GM13977 (cell line): ENCODE data around the gene JAML.

Experiments
- DNase-seq: peaks from one replicate; pipeline ENCODE4 v3.0.0; 2012; ENCODE audit warnings: low spot score
- in situ Hi-C: fragments of 300-500 bp; cut with MboI; formaldehyde crosslinking; loops from one replicate; pipeline ENCODE4 v1.12.0; 2022; ENCODE audit warnings: low sequenced_read_pairs, low pct_unique_long_range_greater_than_20kb, mixed read lengths, inconsistent platforms; ENCODE audit not compliant: unreplicated experiment
- TF ChIP-seq, protein P1 (sequence below): IDR thresholded peaks from 2 replicates; pipeline ENCODE4 v1.5.1; 2012; ENCODE audit warnings: mild to moderate bottlenecking, control low read depth; ENCODE audit not compliant: insufficient read depth; ENCODE audit errors: extremely low read depth, missing control alignments

JAML gene

DNA sequence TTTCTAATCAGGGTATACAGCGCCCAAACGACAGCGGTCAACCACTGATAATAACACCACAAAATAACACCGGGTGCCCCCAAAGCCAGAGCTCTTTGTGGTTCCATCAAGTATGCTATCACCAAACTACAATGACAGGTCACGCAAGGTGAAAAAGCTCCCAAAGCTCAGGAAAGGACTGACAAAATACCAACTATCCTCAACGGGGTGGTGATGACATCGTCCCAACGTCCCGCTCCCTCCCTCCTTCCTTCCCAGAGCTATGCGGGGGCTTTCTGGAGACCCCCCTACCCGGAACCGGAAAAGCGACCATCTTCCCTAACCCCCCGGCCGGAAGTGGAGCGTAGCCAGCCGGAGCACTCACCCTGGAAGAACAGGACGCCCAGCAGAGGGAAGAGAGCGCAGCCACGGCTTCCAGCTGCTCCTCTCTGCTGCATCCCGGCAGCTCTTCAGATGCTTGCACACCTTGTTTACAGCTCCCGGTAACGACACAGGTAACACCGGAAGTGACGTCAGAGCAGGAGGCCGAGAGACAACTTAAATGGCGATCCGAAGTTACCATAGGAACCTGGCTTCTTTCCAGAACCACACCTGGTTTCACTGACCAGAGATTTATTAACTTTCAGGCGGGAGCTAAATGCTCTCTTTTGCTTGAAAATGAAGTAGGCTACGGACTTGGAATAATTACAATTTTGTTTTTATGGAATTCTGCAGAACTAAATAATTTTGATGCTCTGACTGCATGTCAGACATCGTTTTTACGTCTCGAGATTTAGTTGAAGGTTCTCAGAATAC lies 27.2 kb upstream of the JAML start, which contains the start of gene MPZL3:
Gene MPZL3, minus strand, starts transcription at position 508 of the 795 bp plus-strand sequence. Its CDS starts 71 bp downstream, at position 437.
- in situ Hi-C loops = no loop called here
- peak; percentile 81 for DNase-seq
- TF ChIP-seq, protein P1, sequence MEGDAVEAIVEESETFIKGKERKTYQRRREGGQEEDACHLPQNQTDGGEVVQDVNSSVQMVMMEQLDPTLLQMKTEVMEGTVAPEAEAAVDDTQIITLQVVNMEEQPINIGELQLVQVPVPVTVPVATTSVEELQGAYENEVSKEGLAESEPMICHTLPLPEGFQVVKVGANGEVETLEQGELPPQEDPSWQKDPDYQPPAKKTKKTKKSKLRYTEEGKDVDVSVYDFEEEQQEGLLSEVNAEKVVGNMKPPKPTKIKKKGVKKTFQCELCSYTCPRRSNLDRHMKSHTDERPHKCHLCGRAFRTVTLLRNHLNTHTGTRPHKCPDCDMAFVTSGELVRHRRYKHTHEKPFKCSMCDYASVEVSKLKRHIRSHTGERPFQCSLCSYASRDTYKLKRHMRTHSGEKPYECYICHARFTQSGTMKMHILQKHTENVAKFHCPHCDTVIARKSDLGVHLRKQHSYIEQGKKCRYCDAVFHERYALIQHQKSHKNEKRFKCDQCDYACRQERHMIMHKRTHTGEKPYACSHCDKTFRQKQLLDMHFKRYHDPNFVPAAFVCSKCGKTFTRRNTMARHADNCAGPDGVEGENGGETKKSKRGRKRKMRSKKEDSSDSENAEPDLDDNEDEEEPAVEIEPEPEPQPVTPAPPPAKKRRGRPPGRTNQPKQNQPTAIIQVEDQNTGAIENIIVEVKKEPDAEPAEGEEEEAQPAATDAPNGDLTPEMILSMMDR = no peak

DNA sequence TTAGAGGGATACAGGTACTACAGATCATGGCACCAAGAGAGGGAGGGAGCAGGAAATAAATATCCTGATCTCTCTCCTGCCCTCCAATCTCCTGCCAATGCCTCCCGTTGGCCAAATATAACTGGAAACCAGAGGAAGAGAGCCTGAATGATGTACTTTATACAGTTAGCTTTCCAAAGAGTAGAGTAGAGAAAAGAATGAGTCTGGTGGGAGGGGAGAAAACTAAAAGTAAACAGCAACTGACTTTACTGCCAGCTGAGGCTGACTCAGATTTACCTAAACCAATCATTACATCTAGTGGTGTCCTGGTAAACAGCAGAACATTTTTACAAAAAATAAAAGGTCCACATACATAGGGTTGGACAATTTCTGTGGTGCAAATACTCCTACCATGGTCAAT lies 22.2 kb upstream of the JAML start:
- TF ChIP-seq, protein P1 = no peak
- no peak for DNase-seq
- in situ Hi-C loops = no loop called here

DNA sequence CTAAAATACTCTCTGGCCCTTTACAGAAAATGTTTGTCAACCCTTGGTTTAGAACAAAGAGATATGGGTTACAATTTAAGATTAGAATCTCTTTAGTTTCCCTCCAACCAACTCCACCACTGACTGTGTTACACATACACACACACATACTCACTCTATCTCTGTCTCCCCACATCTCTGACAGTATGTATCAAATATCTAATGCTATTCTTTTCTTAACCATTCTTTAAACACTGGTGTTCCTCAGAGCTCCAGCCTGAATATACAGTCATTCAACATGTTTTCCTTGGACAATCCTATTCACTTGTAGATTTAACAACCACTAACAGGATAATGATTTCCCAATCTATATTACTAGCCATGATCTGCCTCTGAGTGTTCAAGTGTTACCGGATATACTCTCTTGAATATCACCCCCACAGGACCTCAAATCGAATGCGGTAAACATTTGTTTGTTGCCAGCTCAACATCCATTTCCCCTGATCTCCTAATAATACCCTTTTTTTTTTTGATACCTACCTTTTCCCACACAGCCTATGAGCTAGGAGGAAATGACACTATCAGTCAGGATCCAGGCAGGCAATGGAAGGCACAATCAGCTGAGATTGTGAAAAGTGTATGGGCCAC lies 21.2 kb upstream of the JAML start:
- TF ChIP-seq, protein P1 = no peak
- in situ Hi-C loops = no loop called here
- no peak for DNase-seq

DNA sequence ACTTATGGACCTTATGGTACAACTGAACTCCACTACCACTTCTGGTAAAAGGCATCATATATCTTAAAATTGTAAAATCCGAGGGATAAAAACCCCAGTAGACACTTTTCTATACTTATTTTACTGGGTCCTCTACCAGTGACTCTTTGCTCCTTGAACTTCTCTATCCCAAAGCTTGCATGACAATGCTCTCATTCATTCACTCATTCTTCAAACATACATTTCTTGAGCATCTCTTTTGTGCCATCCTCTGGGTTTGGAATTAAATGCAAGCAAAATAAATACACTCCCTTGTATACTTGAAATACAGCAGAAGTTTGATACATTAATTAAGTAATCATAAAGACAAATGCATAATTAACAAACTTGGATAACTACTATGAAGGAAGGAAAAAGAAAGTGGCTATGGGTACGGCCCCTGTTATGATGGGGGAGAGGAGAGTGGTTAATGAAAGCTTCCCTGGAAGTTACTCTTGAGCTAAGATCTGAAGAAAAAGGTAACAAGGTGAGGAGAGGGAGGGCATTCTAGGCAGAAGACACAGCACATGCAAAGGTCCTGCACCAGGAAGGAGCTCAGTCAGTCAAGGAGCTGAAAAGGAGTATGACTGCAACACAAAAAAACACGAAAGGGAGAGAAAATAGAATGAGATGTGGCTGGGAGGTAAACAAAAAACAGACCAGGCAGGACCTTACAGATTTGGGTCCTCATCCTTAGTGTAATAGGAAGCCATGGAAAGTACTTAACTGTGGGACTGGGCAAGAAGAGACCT lies 19.4 kb upstream of the JAML start:
- in situ Hi-C loops = no loop called here
- TF ChIP-seq, protein P1 = no peak
- DNase-seq = no peak

DNA sequence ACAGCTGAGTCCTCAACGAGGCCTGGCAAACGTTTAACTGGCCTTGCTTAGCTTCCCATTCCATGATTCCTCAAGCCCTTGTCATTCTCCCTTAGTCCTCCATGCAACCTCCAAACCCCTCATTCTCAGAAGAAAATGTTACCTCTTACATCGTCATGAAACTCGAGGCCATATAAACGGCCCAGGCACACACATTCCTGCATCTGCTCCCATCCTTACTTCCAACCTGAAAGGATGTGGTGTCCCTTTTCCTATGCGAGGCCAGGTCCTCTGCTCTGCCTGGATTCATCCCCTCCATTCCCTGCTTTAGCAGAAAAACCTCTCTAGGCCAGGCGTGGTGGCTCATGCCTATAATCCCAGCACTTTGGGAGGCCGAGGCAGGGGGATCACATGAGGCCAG lies 18.4 kb upstream of the JAML start:
- DNase-seq = no peak
- in situ Hi-C loops = no loop called here

DNA sequence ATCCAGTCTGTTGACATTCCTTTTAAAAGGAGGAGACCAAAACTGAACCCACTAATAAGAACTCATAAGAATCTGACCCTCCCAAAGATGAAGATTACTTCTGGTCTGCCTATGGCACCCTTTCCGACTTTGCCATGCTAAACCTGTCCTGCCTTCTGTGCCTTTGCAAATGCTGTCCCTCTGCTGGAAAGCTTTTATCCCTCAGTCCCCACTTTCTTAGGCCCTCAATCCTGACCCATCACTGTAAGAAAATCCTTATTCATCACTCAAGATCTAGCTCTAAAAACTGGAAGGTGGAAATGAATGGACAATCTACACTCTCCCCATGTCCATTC lies 16.9 kb upstream of the JAML start:
- DNase-seq = no peak
- in situ Hi-C loops = no loop called here
- TF ChIP-seq, protein P1 = no peak

More for the DNA sequence above, 18.4 kb upstream of the JAML start:
- TF ChIP-seq, protein P1 = no peak
